ENCODE results near the gene ZNF394.
A peak's percentile ranks its signal among the peaks of the same experiment; 100 is the strongest.

GRCh38 chr7:99525713-99526440 lies 25.8 kb upstream of the ZNF394 start:
- TF ChIP-seq CTCF (IDR thresholded peaks at IDR 0.05) (peak in 3 of 6 experiments; percentile 10 to 51 (median 13)), POLR2A (IDR thresholded peaks at IDR 0.05) (no peak)
